ENCODE measurements around the gene ABI2. TPM values are rescaled to one million over a fixed set of nuclear protein-coding genes. Genes with fewer than 3 reads are reported as not detected.

The ABI2 gene
- total RNA-seq, 3 donors from 2014 or later (not counting 1 experiment from before 2014, with no cell fraction given), result 20.7 to 23.6 (median 21.0) TPM

- no peak for TF ChIP-seq CTCF (IDR thresholded peaks at IDR 0.05)
- no peaks in the 10 kb centered on the region for H3K27me3 Mint-ChIP-seq (ENCODE audit: low read depth in 2 of 2)
- Histone ChIP-seq H3K9me3 (ENCODE audit: control insufficient read depth, insufficient read depth, low read length) (no peaks in the 10 kb centered on the region), H3K4me1 (ENCODE audit: control insufficient read depth, insufficient read depth, low read length) (peaks cover 15% of the 10 kb centered on the region), H3K4me3 (ENCODE audit: low read length) (peak overlapping the region; percentile 97), H3K27ac (ENCODE audit: low read length) (peak overlapping the region; percentile 64), H3K27me3 (ENCODE audit: control insufficient read depth, insufficient read depth, low read length) (no peaks in the 10 kb centered on the region), H3K36me3 (ENCODE audit: control insufficient read depth, insufficient read depth, low read length) (no peaks in the 10 kb centered on the region)
- peaks cover 25 to 32% of the 10 kb centered on the region in 2 donors for H3K4me1 Mint-ChIP-seq
- ATAC-seq (peak; percentile 70 to 71 (median 71)), DNase-seq (peak; percentile 32 to 50)
- 1% methylated on average over 27 of the region's 31 CpGs for WGBS (ENCODE audit: insufficient coverage)
- peak overlapping the region; percentile 89 for H3K4me3 Mint-ChIP-seq
- intact Hi-C loops (cut with micrococcal nuclease), result no loop called here
- H3K27ac Mint-ChIP-seq, result peak overlapping the region; percentile 53 to 92
- H3K36me3 Mint-ChIP-seq, result no peaks in the 10 kb centered on the region
- no peaks in the 10 kb centered on the region for H3K9me3 Mint-ChIP-seq
These were observed 756 bp downstream of the ABI2 start for GRCh38 chr2:203328760-203329540.

- Histone ChIP-seq H3K4me3 (ENCODE audit: low read length) (no peak overlapping the region), H3K9me3 (ENCODE audit: control insufficient read depth, insufficient read depth, low read length) (no peaks in the 10 kb centered on the region), H3K36me3 (ENCODE audit: control insufficient read depth, insufficient read depth, low read length) (no peaks in the 10 kb centered on the region), H3K27ac (ENCODE audit: low read length) (no peak overlapping the region), H3K27me3 (ENCODE audit: control insufficient read depth, insufficient read depth, low read length) (no peaks in the 10 kb centered on the region), H3K4me1 (ENCODE audit: control insufficient read depth, insufficient read depth, low read length) (peaks cover 15% of the 10 kb centered on the region)
- intact Hi-C loops (cut with micrococcal nuclease), result no loop called here
- TF ChIP-seq CTCF (IDR thresholded peaks at IDR 0.05), result no peak
- no peaks in the 10 kb centered on the region for H3K9me3 Mint-ChIP-seq
- H3K4me1 Mint-ChIP-seq, result peaks cover 25 to 32% of the 10 kb centered on the region in 2 donors
- H3K27me3 Mint-ChIP-seq (ENCODE audit: low read depth in 2 of 2), result no peaks in the 10 kb centered on the region
- H3K36me3 Mint-ChIP-seq, result no peaks in the 10 kb centered on the region
- no peak for ATAC-seq
- no peak for DNase-seq
- peak overlapping the region; percentile 22 for H3K4me3 Mint-ChIP-seq
- peak overlapping the region in 1 of 2 donors; percentile 19 for H3K27ac Mint-ChIP-seq
These were observed 2.2 kb downstream of the ABI2 start for GRCh38 chr2:203330434-203330833.

GRCh38 chr2:203338322-203338721, 10.1 kb downstream of the ABI2 start:
- H3K27me3 Mint-ChIP-seq (ENCODE audit: low read depth in 2 of 2), result no peaks in the 10 kb centered on the region
- no peaks in the 10 kb centered on the region for H3K36me3 ChIP-seq (ENCODE audit: control insufficient read depth, insufficient read depth, low read length)
- no peak overlapping the region for H3K27ac Mint-ChIP-seq
- no peak overlapping the region for H3K4me3 ChIP-seq (ENCODE audit: low read length)
- H3K36me3 Mint-ChIP-seq, result no peaks in the 10 kb centered on the region
- no peak overlapping the region for H3K4me3 Mint-ChIP-seq
- ATAC-seq, result no peak
- TF ChIP-seq CTCF (IDR thresholded peaks at IDR 0.05), result no peak
- H3K9me3 ChIP-seq (ENCODE audit: control insufficient read depth, insufficient read depth, low read length), result no peaks in the 10 kb centered on the region
- no peaks in the 10 kb centered on the region for H3K27me3 ChIP-seq (ENCODE audit: control insufficient read depth, insufficient read depth, low read length)
- H3K9me3 Mint-ChIP-seq, result no peaks in the 10 kb centered on the region
- H3K4me1 Mint-ChIP-seq, result peaks cover 5% of the 10 kb centered on the region in 2 donors
- H3K4me1 ChIP-seq (ENCODE audit: control insufficient read depth, insufficient read depth, low read length), result no peaks in the 10 kb centered on the region
- DNase-seq, result no peak
- intact Hi-C loops (cut with micrococcal nuclease), result no loop called here
- H3K27ac ChIP-seq (ENCODE audit: low read length), result no peak overlapping the region
- 94% methylated on average over 3 of the region's 4 CpGs for WGBS (ENCODE audit: insufficient coverage)

All from natural killer cell (primary cell).